Caco-2 (cell line): Measurements from ENCODE around the gene LHFPL3. TPM values are rescaled to one million over a fixed set of nuclear protein-coding genes. Genes with fewer than 3 reads are reported as not detected.

ENCODE experiments used
- BruUV-seq: library from RNA; stranded (reverse); fragments of 400-500 nt; replicated peaks from 2 replicates; lab custom pipeline; 2021; lab: Mats Ljungman, UMichigan
- CTCF ChIA-PET: fragments of 300-600 bp; sonication (Branson Sonifier 250); formaldehyde crosslinking; loops from one replicate; lab custom pipeline; 2022; ENCODE audit warnings: antibody characterized with exemption; lab: Charles Lee
- POLR2A ChIA-PET: fragments of 300-600 bp; sonication (Branson Sonifier 250); formaldehyde crosslinking; loops from one replicate; lab custom pipeline; 2022; ENCODE audit warnings: antibody characterized with exemption; lab: Charles Lee
- DNase-seq, 2 experiments: peaks; one replicate each; pipeline versions ENCODE4 v3.0.0 to v3.0.0-alpha.2; 2020 to 2022
- H3K27me3 ChIP-seq: replicated peaks from 2 replicates; pipeline ENCODE4 v1.6.0; 2011; ENCODE audit warnings: low read length; ENCODE audit not compliant: control insufficient read depth, insufficient read depth
- H3K36me3 ChIP-seq: 2 replicates; pipeline ENCODE4 v1.5.1; 2011; ENCODE audit warnings: low read length; ENCODE audit not compliant: control insufficient read depth, insufficient read depth
- H3K4me1 ChIP-seq: fragments of 250-450 bp; sonication (Bioruptor Pico); 2 replicates; pipeline ENCODE4 v1.5.1; 2020; ENCODE audit warnings: mild to moderate bottlenecking
- H3K4me3 ChIP-seq: 2 replicates; pipeline ENCODE4 v1.5.1; 2011; ENCODE audit warnings: low read depth, mild to moderate bottlenecking, control low read depth, low read length
- H3K9me3 ChIP-seq: fragments of 250-450 bp; sonication (Bioruptor Pico); 2 replicates; pipeline ENCODE4 v1.5.1; 2020; ENCODE audit warnings: mild to moderate bottlenecking, moderate library complexity
- H3K27ac Mint-ChIP-seq: one replicate; pipeline ENCODE4 v1.8.0; 2022; ENCODE audit warnings: mixed read lengths; ENCODE audit not compliant: unreplicated experiment
- H3K27me3 Mint-ChIP-seq: one replicate; pipeline ENCODE4 v1.8.0; 2022; ENCODE audit warnings: mixed read lengths; ENCODE audit not compliant: insufficient read depth, unreplicated experiment
- H3K36me3 Mint-ChIP-seq: one replicate; pipeline ENCODE4 v1.8.0; 2022; ENCODE audit warnings: mild to moderate bottlenecking, mixed read lengths; ENCODE audit not compliant: insufficient read depth, unreplicated experiment
- H3K4me1 Mint-ChIP-seq: one replicate; pipeline ENCODE4 v1.8.0; 2022; ENCODE audit warnings: low read depth, mixed read lengths; ENCODE audit not compliant: unreplicated experiment
- H3K4me3 Mint-ChIP-seq: one replicate; pipeline ENCODE4 v1.8.0; 2022; ENCODE audit warnings: mild to moderate bottlenecking, moderate library complexity, mixed read lengths; ENCODE audit not compliant: unreplicated experiment
- H3K9me3 Mint-ChIP-seq: one replicate; pipeline ENCODE4 v1.8.0; 2022; ENCODE audit warnings: mixed read lengths; ENCODE audit not compliant: unreplicated experiment
- CTCF ChIP-seq, 2 experiments: fragments of 200-600 bp in 1 of 2; IDR thresholded peaks; 1 replicate in 1 of 2; 2 replicates in 1 of 2; pipeline versions ENCODE4 v1.5.1 to v1.8.0; 2011 to 2022; ENCODE audit warnings: antibody characterized with exemption in 1 of 2, control low read depth in 1 of 2, inconsistent platforms in 1 of 2, low read depth in 1 of 2, low read length in 1 of 2, mild to moderate bottlenecking in 1 of 2, moderate library complexity in 1 of 2; ENCODE audit not compliant: insufficient read depth in 1 of 2, severe bottlenecking in 1 of 2, unreplicated experiment in 1 of 2
- intact Hi-C: fragments of 100-400 bp; cut with micrococcal nuclease; formaldehyde crosslinking; loops from one replicate; pipeline ENCODE4 v1.10.0; 2022; ENCODE audit not compliant: unreplicated experiment
- total RNA-seq: library from RNA; stranded (reverse); gene quantifications from 2 replicates; pipeline ENCODE4 v1.2.3, GENCODE V29; 2022

LHFPL3 gene
- total RNA-seq, 1 experiment from 2014 or later, result not detected

DNA sequence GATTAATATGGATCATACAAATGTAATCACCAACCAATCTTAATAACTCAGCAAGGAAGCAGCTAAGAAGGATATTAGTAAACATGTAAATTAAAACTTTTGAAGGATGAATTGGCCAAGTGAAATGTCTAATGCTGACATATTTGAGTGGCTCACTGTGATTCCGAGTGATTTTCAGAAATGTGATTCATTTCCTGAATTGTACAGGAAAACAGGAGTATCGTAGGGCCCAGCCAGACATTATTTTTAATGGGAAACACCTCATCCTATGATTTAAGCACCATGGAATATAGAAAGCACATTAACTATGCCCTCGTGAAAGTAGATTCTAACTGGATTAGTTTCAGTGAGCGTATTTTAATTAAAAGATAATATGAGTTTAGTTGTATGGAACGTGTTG, 82.3 kb downstream of the LHFPL3 start:
- DNase-seq, result no peak
- H3K36me3 ChIP-seq, result no peaks in the 10 kb centered on the region
- Mint-ChIP-seq H3K36me3 (no peaks in the 10 kb centered on the region), H3K9me3 (no peaks in the 10 kb centered on the region), H3K27me3 (peaks cover 9% of the 10 kb centered on the region), H3K27ac (no peak overlapping the region), H3K4me1 (no peaks in the 10 kb centered on the region), H3K4me3 (no peak overlapping the region)
- no peak overlapping the region for H3K4me3 ChIP-seq
- no peaks in the 10 kb centered on the region for H3K4me1 ChIP-seq
- no TSS peak for BruUV-seq
- no peak for TF ChIP-seq CTCF (IDR thresholded peaks at IDR 0.05; ENCODE audit: insufficient read depth in 1 of 2, low read depth in 1 of 2, low read length in 1 of 2, severe bottlenecking in 1 of 2, unreplicated experiment in 1 of 2)
- POLR2A ChIA-PET, result no interaction called here
- intact Hi-C loops, result no loop called here
- H3K27me3 ChIP-seq, result no peaks in the 10 kb centered on the region
- CTCF ChIA-PET, result no interaction called here
- H3K9me3 ChIP-seq, result no peaks in the 10 kb centered on the region

DNA sequence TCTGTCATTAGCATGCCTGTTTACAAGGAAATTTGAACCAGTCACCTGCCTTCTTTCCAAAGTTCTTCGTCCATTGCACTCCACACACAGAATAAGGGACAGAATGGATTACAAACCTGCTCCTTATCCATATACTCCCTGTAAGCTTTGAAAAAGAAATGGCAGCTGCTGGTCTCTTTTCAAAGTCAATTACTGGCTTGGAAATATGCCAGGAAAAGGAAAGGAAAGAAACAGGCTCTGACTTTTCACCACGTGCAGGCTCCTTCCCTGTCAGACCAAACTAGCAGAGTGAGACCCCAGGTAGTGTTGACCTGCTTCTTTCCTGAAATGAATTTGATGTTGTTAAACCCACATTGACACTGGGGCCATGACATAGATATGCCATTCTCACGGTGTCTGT, 84.5 kb downstream of the LHFPL3 start:
- no peaks in the 10 kb centered on the region for H3K9me3 Mint-ChIP-seq
- H3K4me3 Mint-ChIP-seq, result no peak overlapping the region

GRCh38 chr7:104414216-104414615, 85.8 kb downstream of the LHFPL3 start:
- no peak overlapping the region for H3K4me3 ChIP-seq
- BruUV-seq, result no TSS peak
- no peak for DNase-seq
- CTCF ChIA-PET, result no interaction called here
- no peaks in the 10 kb centered on the region for H3K27me3 ChIP-seq
- no peaks in the 10 kb centered on the region for H3K36me3 ChIP-seq
- TF ChIP-seq CTCF (IDR thresholded peaks at IDR 0.05; ENCODE audit: insufficient read depth in 1 of 2, low read depth in 1 of 2, low read length in 1 of 2, severe bottlenecking in 1 of 2, unreplicated experiment in 1 of 2), result no peak
- POLR2A ChIA-PET, result no interaction called here
- peaks cover 5% of the 10 kb centered on the region for H3K27me3 Mint-ChIP-seq
- no peaks in the 10 kb centered on the region for H3K9me3 ChIP-seq
- intact Hi-C loops, result no loop called here
- no peaks in the 10 kb centered on the region for H3K9me3 Mint-ChIP-seq
- H3K4me1 Mint-ChIP-seq, result no peaks in the 10 kb centered on the region
- no peak overlapping the region for H3K4me3 Mint-ChIP-seq
- no peak overlapping the region for H3K27ac Mint-ChIP-seq
- no peaks in the 10 kb centered on the region for H3K36me3 Mint-ChIP-seq
- H3K4me1 ChIP-seq, result no peaks in the 10 kb centered on the region

More for the DNA sequence above, 84.5 kb downstream of the LHFPL3 start:
- no peak overlapping the region for H3K27ac Mint-ChIP-seq
- CTCF ChIA-PET, result no interaction called here
- Histone ChIP-seq H3K36me3 (no peaks in the 10 kb centered on the region), H3K9me3 (no peaks in the 10 kb centered on the region), H3K4me3 (no peak overlapping the region), H3K4me1 (no peaks in the 10 kb centered on the region), H3K27me3 (no peaks in the 10 kb centered on the region)
- H3K27me3 Mint-ChIP-seq, result peaks cover 12% of the 10 kb centered on the region
- H3K36me3 Mint-ChIP-seq, result no peaks in the 10 kb centered on the region
- POLR2A ChIA-PET, result no interaction called here
- intact Hi-C loops, result no loop called here
- BruUV-seq, result no TSS peak
- no peaks in the 10 kb centered on the region for H3K4me1 Mint-ChIP-seq
- TF ChIP-seq CTCF (IDR thresholded peaks at IDR 0.05; ENCODE audit: insufficient read depth in 1 of 2, low read depth in 1 of 2, low read length in 1 of 2, severe bottlenecking in 1 of 2, unreplicated experiment in 1 of 2), result no peak
- no peak for DNase-seq
